GM12872 (cell line): ENCODE measurements around the gene TAGAP.

Experiments
- TF ChIP-seq, protein P1 (sequence below): IDR thresholded peaks from 3 replicates; pipeline ENCODE4 v1.5.1; 2011; ENCODE audit warnings: low read depth, mild to moderate bottlenecking, low read length, moderate library complexity; ENCODE audit not compliant: insufficient read depth

TAGAP gene

DNA sequence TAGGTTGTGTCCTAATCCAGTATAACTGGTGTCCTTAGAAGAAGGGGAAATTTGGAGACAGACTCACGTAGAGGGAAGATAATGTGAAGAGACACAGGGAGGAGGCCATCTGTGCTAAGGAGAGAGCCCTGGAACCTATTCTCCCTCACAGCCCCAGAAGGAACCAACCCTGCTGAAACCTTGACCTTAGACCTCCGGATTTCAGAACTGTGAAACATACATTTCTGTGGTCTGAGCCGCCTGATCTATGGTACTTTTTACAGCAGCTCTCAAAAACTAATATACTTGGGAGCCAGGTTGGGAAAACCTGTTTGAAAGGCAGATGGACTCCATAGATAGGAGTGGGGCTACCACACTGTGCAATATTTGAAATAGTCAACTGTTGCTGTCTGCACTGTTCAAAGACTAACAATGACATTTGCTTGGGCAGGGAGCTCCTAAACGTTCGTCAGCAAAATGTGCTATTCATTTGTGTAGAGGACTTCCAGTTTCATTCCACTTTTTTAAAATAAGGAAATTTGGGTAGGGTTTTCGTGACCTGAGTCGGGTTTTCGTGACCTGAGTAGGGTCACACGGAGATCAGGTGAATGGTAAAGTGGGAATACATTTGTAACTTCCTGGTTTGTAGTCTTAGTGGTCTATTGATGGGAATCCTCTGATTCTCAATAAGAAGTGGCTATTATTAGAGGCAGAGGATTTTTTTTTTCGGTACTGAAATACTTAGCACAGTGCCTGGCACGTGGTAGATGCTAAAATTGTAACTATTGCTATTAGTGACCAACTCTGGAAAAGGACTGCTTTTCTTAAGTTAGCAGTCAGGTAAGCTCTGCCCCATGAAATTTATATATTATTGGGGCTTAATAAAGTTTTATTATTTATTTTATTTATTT is 11.4 kb downstream of the TAGAP start:
- TF ChIP-seq, protein P1, sequence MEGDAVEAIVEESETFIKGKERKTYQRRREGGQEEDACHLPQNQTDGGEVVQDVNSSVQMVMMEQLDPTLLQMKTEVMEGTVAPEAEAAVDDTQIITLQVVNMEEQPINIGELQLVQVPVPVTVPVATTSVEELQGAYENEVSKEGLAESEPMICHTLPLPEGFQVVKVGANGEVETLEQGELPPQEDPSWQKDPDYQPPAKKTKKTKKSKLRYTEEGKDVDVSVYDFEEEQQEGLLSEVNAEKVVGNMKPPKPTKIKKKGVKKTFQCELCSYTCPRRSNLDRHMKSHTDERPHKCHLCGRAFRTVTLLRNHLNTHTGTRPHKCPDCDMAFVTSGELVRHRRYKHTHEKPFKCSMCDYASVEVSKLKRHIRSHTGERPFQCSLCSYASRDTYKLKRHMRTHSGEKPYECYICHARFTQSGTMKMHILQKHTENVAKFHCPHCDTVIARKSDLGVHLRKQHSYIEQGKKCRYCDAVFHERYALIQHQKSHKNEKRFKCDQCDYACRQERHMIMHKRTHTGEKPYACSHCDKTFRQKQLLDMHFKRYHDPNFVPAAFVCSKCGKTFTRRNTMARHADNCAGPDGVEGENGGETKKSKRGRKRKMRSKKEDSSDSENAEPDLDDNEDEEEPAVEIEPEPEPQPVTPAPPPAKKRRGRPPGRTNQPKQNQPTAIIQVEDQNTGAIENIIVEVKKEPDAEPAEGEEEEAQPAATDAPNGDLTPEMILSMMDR: no peak

GRCh38 chr6:159031846-159032245 is 12.9 kb downstream of the TAGAP start:
- TF ChIP-seq, protein P1: no peak

- TF ChIP-seq, protein P1: no peak
Observed at GRCh38 chr6:159030168-159030567, 14.6 kb downstream of the TAGAP start.

GRCh38 chr6:159023893-159024292 is 20.9 kb downstream of the TAGAP start:
- TF ChIP-seq, protein P1: no peak

- TF ChIP-seq, protein P1: no peak
Observed at GRCh38 chr6:159020011-159020410, 24.8 kb downstream of the TAGAP start.

GRCh38 chr6:159017757-159018559 is 26.8 kb downstream of the TAGAP start:
- TF ChIP-seq, protein P1: no peak

DNA sequence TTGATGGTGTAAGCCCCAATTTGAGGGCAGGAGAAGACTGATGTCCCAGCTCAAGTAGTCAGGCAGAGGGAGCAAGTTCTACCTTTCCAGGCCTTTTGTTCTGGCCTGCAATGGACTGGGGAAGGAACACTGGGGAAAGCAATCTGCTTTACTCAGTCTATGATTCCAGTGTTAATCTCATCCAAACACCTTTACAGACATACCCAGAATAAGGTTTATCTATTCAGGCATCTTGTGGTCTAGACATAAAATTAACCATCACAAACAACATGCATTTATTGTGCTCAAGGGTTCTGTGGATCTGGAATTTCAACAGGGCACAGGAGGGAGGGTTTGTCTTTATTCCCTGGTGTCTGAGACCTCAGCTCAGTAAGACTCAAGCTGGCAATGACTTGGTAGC is 30.4 kb downstream of the TAGAP start:
- TF ChIP-seq, protein P1: no peak
